Gastrocnemius medialis (tissue), 4 donors: ENCODE data around the gene TIMP4. TPM values are rescaled to one million over a fixed set of nuclear protein-coding genes. Genes with fewer than 3 reads are reported as not detected.
A peak's percentile ranks its signal among the peaks of the same experiment; 100 is the strongest.

Source experiments
- ATAC-seq, 2 donors: fragments of 150-250 bp; one replicate each; pipeline ENCODE4 v1.9.1; 2016
- DNase-seq, 2 donors: peaks; one replicate each; pipeline ENCODE4 v3.0.0-alpha.2; 2019
- H3K27ac ChIP-seq, 4 donors: fragments of 200-600 bp; sonication (generic); 1 replicate in 1 of 4; 2 replicates in 3 of 4; pipeline ENCODE4 v1.5.1; 2016 to 2018; ENCODE audit warnings: mild to moderate bottlenecking in 2 of 4, moderate library complexity in 1 of 4
- H3K27me3 ChIP-seq, 3 donors: fragments of 200-600 bp; sonication (generic) in 2 of 3; 1 replicate in 1 of 3; 2 replicates in 2 of 3; pipeline versions ENCODE4 v1.5.1 to v1.6.0; 2016 to 2019; ENCODE audit warnings: mild to moderate bottlenecking in 1 of 3, moderate library complexity in 1 of 3
- H3K36me3 ChIP-seq, 2 donors: fragments of 200-600 bp; sonication (generic) in 1 of 2; one replicate each; pipeline ENCODE4 v1.5.1; 2017 to 2018
- H3K4me1 ChIP-seq, 2 donors: fragments of 200-600 bp; sonication (generic) in 1 of 2; one replicate each; pipeline ENCODE4 v1.5.1; 2016 to 2017; ENCODE audit warnings: mild to moderate bottlenecking in 2 of 2
- H3K4me3 ChIP-seq, 4 donors: fragments of 200-600 bp; sonication (generic) in 3 of 4; 1 replicate in 1 of 4; 2 replicates in 3 of 4; pipeline ENCODE4 v1.5.1; 2016 to 2019; ENCODE audit warnings: mild to moderate bottlenecking in 2 of 4
- H3K9me3 ChIP-seq, 3 donors: fragments of 200-600 bp; sonication (generic) in 2 of 3; 1 replicate in 1 of 3; 2 replicates in 2 of 3; pipeline ENCODE4 v1.5.1; 2016 to 2019
- POLR2A ChIP-seq, 2 donors: fragments of 450-650 bp; IDR thresholded peaks; one replicate each; pipeline ENCODE4 v1.6.1; 2017; ENCODE audit warnings: antibody characterized with exemption in 2 of 2, mild to moderate bottlenecking in 2 of 2, moderate library complexity in 2 of 2
- in situ Hi-C, 4 donors: fragments of 200-750 bp; cut with MboI; loops; one replicate each; pipeline versions ENCODE4 v1.15.0 to v1.8.0; 2017; ENCODE audit warnings: low sequenced_read_pairs in 4 of 4
- intact Hi-C: fragments of 100-400 bp; cut with DNase I; formaldehyde crosslinking; loops from one replicate; pipeline ENCODE4 v1.15.1; 2023; ENCODE audit warnings: low total_unique reads
- total RNA-seq, 4 donors: library from RNA; depleted of rRNA; stranded (reverse); fragments of >200 nt; gene quantifications; one replicate each; pipeline versions ENCODE4 v1.1.0 to v1.2.3, GENCODE V29; 2016
- TF ChIP-seq, protein P1 (sequence below), 5 experiments: fragments of 450-650 bp in 3 of 5; fragments of 200-600 bp in 2 of 5; sonication (generic) in 2 of 5; IDR thresholded peaks in 4 of 5; conservative IDR thresholded peaks in 1 of 5; 1 replicate in 4 of 5; 2 replicates in 1 of 5; pipeline ENCODE4 v1.5.1; 2016 to 2019; ENCODE audit warnings: antibody characterized with exemption in 5 of 5, mild to moderate bottlenecking in 3 of 5, moderate library complexity in 3 of 5

The TIMP4 gene
- total RNA-seq, 4 donors from 2014 or later: 15.9 to 29.7 (median 22.5) TPM

DNA sequence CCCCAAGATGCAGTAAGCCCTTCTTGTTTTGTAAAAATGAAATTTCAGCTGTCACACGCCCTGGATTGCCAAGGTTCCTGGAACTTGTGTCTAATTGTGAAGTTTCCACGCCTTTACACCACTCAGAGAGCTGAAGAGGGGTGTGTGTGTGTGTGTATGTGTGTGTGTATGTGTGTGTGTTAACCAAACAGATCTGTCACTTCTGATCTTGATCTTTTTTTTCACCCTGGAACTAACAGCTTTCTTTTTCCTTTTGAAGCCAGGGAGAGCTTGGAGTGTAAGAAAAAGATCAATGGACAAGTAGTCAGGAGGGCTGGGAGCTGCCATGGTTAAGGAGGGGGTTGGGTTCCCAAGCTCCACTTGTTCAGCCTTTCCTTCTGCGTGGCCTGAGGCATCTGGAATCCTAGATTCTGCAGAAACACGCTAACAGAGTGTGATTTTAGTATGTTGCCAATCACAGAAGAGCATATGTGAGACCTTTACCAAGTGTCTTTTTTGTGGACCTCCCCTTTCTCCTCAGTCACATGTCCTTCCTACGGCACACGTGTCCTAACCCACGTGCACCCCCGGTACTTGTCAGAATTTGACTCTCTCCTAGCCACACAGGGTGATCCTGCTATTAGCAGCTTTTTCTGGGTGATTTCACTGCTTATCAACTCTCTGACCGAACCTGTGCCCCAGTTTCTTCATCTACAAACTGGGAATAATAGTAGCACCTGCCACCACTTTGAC, 11.5 kb downstream of the TIMP4 start:
- Histone ChIP-seq H3K27me3 (no peaks in the 10 kb centered on the region), H3K4me1 (peaks cover 35 to 60% of the 10 kb centered on the region in 2 donors), H3K36me3 (no peaks in the 10 kb centered on the region), H3K4me3 (no peak overlapping the region), H3K9me3 (no peaks in the 10 kb centered on the region), H3K27ac (peak overlapping the region; percentile 57 to 92 (median 76))
- no peak for ATAC-seq
- intact Hi-C loops: no loop called here
- in situ Hi-C loops: loop anchor here in 2 of 4 donors (25.0 kb wide), 1 partner anchor 565 kb away; no protein-coding TSS in a partner anchor
- no peak for DNase-seq
- no peak for TF ChIP-seq POLR2A (IDR thresholded peaks at IDR 0.05)
- TF ChIP-seq, protein P1, sequence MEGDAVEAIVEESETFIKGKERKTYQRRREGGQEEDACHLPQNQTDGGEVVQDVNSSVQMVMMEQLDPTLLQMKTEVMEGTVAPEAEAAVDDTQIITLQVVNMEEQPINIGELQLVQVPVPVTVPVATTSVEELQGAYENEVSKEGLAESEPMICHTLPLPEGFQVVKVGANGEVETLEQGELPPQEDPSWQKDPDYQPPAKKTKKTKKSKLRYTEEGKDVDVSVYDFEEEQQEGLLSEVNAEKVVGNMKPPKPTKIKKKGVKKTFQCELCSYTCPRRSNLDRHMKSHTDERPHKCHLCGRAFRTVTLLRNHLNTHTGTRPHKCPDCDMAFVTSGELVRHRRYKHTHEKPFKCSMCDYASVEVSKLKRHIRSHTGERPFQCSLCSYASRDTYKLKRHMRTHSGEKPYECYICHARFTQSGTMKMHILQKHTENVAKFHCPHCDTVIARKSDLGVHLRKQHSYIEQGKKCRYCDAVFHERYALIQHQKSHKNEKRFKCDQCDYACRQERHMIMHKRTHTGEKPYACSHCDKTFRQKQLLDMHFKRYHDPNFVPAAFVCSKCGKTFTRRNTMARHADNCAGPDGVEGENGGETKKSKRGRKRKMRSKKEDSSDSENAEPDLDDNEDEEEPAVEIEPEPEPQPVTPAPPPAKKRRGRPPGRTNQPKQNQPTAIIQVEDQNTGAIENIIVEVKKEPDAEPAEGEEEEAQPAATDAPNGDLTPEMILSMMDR (IDR thresholded peaks at IDR 0.05 in 4 of 5, conservative IDR thresholded peaks at IDR 0.05 in 1 of 5): no peak

DNA sequence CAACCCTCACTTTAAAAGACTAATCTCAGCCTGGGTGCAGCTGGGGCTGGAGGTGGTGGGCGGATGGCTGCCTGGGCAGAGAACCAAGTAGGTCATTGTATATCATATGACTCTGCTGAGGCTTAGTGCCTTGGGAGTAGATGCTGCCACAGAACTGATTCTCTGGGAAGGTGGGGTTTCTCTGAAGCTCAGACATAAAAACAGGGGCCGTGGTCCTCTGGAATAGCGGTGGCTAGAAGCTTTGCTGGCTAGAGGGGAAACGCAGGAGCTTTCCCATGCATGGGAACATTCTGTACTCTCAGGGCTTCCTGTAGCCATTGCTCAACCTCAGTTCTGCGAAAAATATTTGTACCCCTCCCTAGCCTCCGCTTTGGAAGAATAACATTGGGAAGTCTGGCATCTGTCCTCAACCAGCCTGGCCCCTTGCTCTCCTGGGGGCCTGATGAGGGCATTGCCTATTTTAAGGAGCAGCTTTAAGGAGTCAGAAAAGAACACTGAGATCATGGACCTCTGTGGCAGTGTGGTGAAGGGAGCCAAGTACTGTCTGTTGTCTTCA, 14.7 kb downstream of the TIMP4 start:
- peaks cover 32 to 61% of the 10 kb centered on the region in 2 donors for H3K4me1 ChIP-seq
- H3K36me3 ChIP-seq: no peaks in the 10 kb centered on the region
- ATAC-seq: peak; percentile 90 to 92
- in situ Hi-C loops: loop anchor here in 3 of 4 donors (5.0 to 25.0 kb wide), 2 partner anchors 33 to 568 kb away; no protein-coding TSS in a partner anchor
- peak; percentile 78 to 92 for DNase-seq
- peak overlapping the region in 1 of 4 donors; percentile 3 for H3K4me3 ChIP-seq
- H3K9me3 ChIP-seq: no peaks in the 10 kb centered on the region
- intact Hi-C loops: no loop called here
- TF ChIP-seq, protein P1 (IDR thresholded peaks at IDR 0.05 in 4 of 5, conservative IDR thresholded peaks at IDR 0.05 in 1 of 5): no peak
- peak in 1 of 2 donors; percentile 45 for TF ChIP-seq POLR2A (IDR thresholded peaks at IDR 0.05)
- peak overlapping the region; percentile 86 to 92 (median 90) for H3K27ac ChIP-seq
- H3K27me3 ChIP-seq: no peaks in the 10 kb centered on the region

- DNase-seq: no peak
- ATAC-seq: no peak
- Histone ChIP-seq H3K27me3 (no peaks in the 10 kb centered on the region), H3K36me3 (no peaks in the 10 kb centered on the region), H3K27ac (peak overlapping the region; percentile 86 to 92 (median 90)), H3K9me3 (no peaks in the 10 kb centered on the region), H3K4me1 (peaks cover 39 to 61% of the 10 kb centered on the region in 2 donors), H3K4me3 (no peak overlapping the region)
- no peak for TF ChIP-seq POLR2A (IDR thresholded peaks at IDR 0.05)
- TF ChIP-seq, protein P1 (IDR thresholded peaks at IDR 0.05 in 4 of 5, conservative IDR thresholded peaks at IDR 0.05 in 1 of 5): no peak
- intact Hi-C loops: no loop called here
- in situ Hi-C loops: loop anchor here in 3 of 4 donors (5.0 to 25.0 kb wide), 2 partner anchors 35 to 570 kb away; no protein-coding TSS in a partner anchor
These were observed 16.2 kb downstream of the TIMP4 start for GRCh38 chr3:12142476-12142875.

DNA sequence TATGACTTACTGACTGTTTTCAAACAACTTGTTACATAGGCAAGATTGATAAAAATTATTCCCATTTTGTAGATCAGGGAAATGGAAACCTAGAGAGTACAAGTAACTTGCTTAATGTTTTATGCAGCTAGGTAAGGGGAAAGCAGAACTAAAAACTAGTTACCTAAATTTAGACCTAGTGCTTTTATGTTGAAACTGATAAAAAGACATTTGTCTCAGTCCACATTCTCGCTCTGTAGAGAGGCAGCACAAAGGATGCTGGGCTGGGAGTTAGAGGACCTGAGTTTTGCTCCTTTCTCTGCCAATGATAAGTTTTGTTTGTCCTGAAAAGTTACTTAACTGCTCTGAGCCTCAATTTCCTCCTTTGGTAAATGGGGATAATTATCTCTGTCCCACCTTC, 17.4 kb downstream of the TIMP4 start:
- DNase-seq (no peak), ATAC-seq (no peak)
- no peaks in the 10 kb centered on the region for H3K9me3 ChIP-seq
- no peaks in the 10 kb centered on the region for H3K27me3 ChIP-seq
- H3K4me3 ChIP-seq: no peak overlapping the region
- H3K4me1 ChIP-seq: peaks cover 39 to 51% of the 10 kb centered on the region in 2 donors
- no peaks in the 10 kb centered on the region for H3K36me3 ChIP-seq
- TF ChIP-seq, protein P1 (IDR thresholded peaks at IDR 0.05 in 4 of 5, conservative IDR thresholded peaks at IDR 0.05 in 1 of 5): no peak
- TF ChIP-seq POLR2A (IDR thresholded peaks at IDR 0.05): no peak
- intact Hi-C loops: no loop called here
- in situ Hi-C loops: loop anchor here in 3 of 4 donors (5.0 to 25.0 kb wide), 2 partner anchors 36 to 571 kb away; no protein-coding TSS in a partner anchor
- peak overlapping the region; percentile 86 to 92 (median 90) for H3K27ac ChIP-seq
